ENCODE results near the gene MAGEF1. TPM values are rescaled to one million over a fixed set of nuclear protein-coding genes. Genes with fewer than 3 reads are reported as not detected.
A peak's percentile ranks its signal among the peaks of the same experiment; 100 is the strongest.

Gene MAGEF1
- total and polyA plus RNA-seq, 2 of the 13 experiments (the other 11 are each of a cell fraction or from before 2014, with no cell fraction given): 26.0 to 62.4 TPM

GRCh38 chr3:184748219-184749135 lies 36.6 kb upstream of the MAGEF1 start:
- Histone ChIP-seq H3K4me1 (ENCODE audit: insufficient read depth, low read length) (no peaks in the 10 kb centered on the region), H3K9me3 (ENCODE audit: low read length) (no peaks in the 10 kb centered on the region), H3K9ac (ENCODE audit: insufficient read depth, low read depth, low read length) (no peak overlapping the region), H3K79me2 (ENCODE audit: insufficient read depth, low read length) (no peaks in the 10 kb centered on the region), H3K27ac (ENCODE audit: extremely low read length, insufficient read depth, low read length) (no peak overlapping the region), H3K4me3 (replicated peaks in 1 of 3; ENCODE audit: insufficient read depth in 1 of 3, low read depth in 2 of 3, low read length in 3 of 3) (no peak overlapping the region), H2AFZ (ENCODE audit: low read length) (no peak overlapping the region), H3K4me2 (ENCODE audit: low read depth, low read length) (no peak overlapping the region), H3K36me3 (replicated peaks in 1 of 2; ENCODE audit: control insufficient read depth in 1 of 2, insufficient read depth in 2 of 2, low read length in 2 of 2) (no peaks in the 10 kb centered on the region), H4K20me1 (ENCODE audit: insufficient read depth, low read length) (no peaks in the 10 kb centered on the region), H3K27me3 (ENCODE audit: control insufficient read depth in 1 of 2, insufficient read depth in 2 of 2, low read length in 2 of 2) (peaks cover 1 to 30% of the 10 kb centered on the region in 2 experiments)
- WGBS (ENCODE audit: low lambda C conversion rate): 38% methylated on average over 8 of the region's 8 CpGs
- in situ Hi-C loops (cut with HindIII; ENCODE audit: extremely low pct_ligation_motif_present, low pct_unique_long_range_greater_than_20kb): no loop called here
- DNase-seq (ENCODE audit: low spot score) (peak; percentile 13), FAIRE-seq (peak; percentile 54), ATAC-seq (peak; percentile 96)
- POLR2A ChIA-PET: no interaction called here
- intact Hi-C loops (cut with micrococcal nuclease; ENCODE audit: unreplicated experiment): loop anchor here (1.0 kb wide), 1 partner anchor 187 kb away; the partner anchor contains the start of gene EPHB3
- TF ChIP-seq MAX (IDR thresholded peaks at IDR 0.05) (peak; percentile 29; the same call in 1 of the 2 replicates), POGZ (CRISPR knock-in tag; IDR thresholded peaks at IDR 0.05) (no peak), U2AF1 (optimal IDR thresholded peaks at IDR 0.05; ENCODE audit: low read depth, low read length) (no peak), STAG1 (CRISPR knock-in tag; IDR thresholded peaks at IDR 0.05) (peak; percentile 65), SMC3 (IDR thresholded peaks at IDR 0.05; ENCODE audit: low read length) (peak; percentile 49; the same call in 1 of the 2 replicates), RAD21 (CRISPR knock-in tag; IDR thresholded peaks at IDR 0.05) (0 out of 2 replicates have a peak, but pooled peaks have one; percentile 19), CTCF (CRISPR knock-in tag; IDR thresholded peaks at IDR 0.05) (peak; percentile 70), KAT2B (IDR thresholded peaks at IDR 0.05; ENCODE audit: borderline replicate concordance, low read depth, low read length) (no peak)
- TF ChIP-seq, protein P1, sequence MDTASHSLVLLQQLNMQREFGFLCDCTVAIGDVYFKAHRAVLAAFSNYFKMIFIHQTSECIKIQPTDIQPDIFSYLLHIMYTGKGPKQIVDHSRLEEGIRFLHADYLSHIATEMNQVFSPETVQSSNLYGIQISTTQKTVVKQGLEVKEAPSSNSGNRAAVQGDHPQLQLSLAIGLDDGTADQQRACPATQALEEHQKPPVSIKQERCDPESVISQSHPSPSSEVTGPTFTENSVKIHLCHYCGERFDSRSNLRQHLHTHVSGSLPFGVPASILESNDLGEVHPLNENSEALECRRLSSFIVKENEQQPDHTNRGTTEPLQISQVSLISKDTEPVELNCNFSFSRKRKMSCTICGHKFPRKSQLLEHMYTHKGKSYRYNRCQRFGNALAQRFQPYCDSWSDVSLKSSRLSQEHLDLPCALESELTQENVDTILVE (CRISPR knock-in tag; IDR thresholded peaks at IDR 0.05): no peak
- BruUV-seq (replicated peaks): no TSS peak
- CTCF ChIA-PET (ENCODE audit: low intra/inter-chr PET ratio, low total read pairs): interaction anchor here (2.3 kb wide), 1 partner anchor 187 kb away, joined by 9 read pairs; the partner anchor contains the start of gene EPHB3
